Lung (tissue), 12 donors: ENCODE results near the gene TIE1. TPM values are rescaled to one million over a fixed set of nuclear protein-coding genes. Genes with fewer than 3 reads are reported as not detected.

Experiments
- ATAC-seq: fragments of 200-7000 bp; cut with Tn5 transposase; one replicate; pipeline ENCODE4 v1.9.1; 2020; ENCODE audit warnings: moderate number of reproducible peaks; ENCODE audit not compliant: insufficient read depth, low FRiP score
- DNase-seq, 3 donors: peaks; one replicate each; pipeline ENCODE4 v3.0.0-alpha.2; 2013 to 2017
- H3K27ac ChIP-seq, 2 donors: one replicate each; pipeline ENCODE4 v1.5.1; 2013; ENCODE audit warnings: mild to moderate bottlenecking in 2 of 2, moderate library complexity in 2 of 2, control low read depth in 1 of 2, inconsistent platforms in 1 of 2, low read depth in 1 of 2, low read length in 1 of 2
- H3K27me3 ChIP-seq, 3 donors: one replicate each; pipeline ENCODE4 v1.5.1; 2013; ENCODE audit warnings: low read length in 2 of 3; ENCODE audit not compliant: control insufficient read depth in 3 of 3, insufficient read depth in 3 of 3
- H3K36me3 ChIP-seq, 4 donors: one replicate each; pipeline ENCODE4 v1.5.1; 2013; ENCODE audit warnings: low read length in 4 of 4, mild to moderate bottlenecking in 1 of 4, moderate library complexity in 1 of 4; ENCODE audit not compliant: control insufficient read depth in 4 of 4, insufficient read depth in 4 of 4
- H3K4me1 ChIP-seq, 5 donors: one replicate each; pipeline ENCODE4 v1.5.1; 2013; ENCODE audit warnings: low read length in 5 of 5, mild to moderate bottlenecking in 2 of 5, moderate library complexity in 1 of 5; ENCODE audit not compliant: control insufficient read depth in 5 of 5, insufficient read depth in 5 of 5
- H3K4me3 ChIP-seq: one replicate; pipeline ENCODE4 v1.5.1; 2013; ENCODE audit warnings: mild to moderate bottlenecking, control low read depth, moderate library complexity
- H3K9ac ChIP-seq, 2 donors: one replicate each; pipeline ENCODE4 v1.5.1; 2013; ENCODE audit warnings: low read length in 2 of 2, control low read depth in 1 of 2; ENCODE audit not compliant: insufficient read depth in 1 of 2
- H3K9me3 ChIP-seq, 4 donors: one replicate each; pipeline ENCODE4 v1.5.1; 2013; ENCODE audit warnings: low read length in 3 of 4, mild to moderate bottlenecking in 1 of 4, moderate library complexity in 1 of 4; ENCODE audit not compliant: control insufficient read depth in 4 of 4, insufficient read depth in 3 of 4
- WGBS, 2 donors: extraction: QIAGEN DNeasy Blood & Tissue Kit; methylation state at CpG; one replicate each; pipeline ENCODE4 v1.1.7; 2013; 5-methylcytosine and 5-hydroxymethylcytosine counted together
- polyA plus RNA-seq, 2 donors: library from polyadenylated mRNA; stranded (reverse); fragments of 200-250 nt; gene quantifications; one replicate each; pipeline ENCODE4 v1.2.1, GENCODE V29; 2013
- total RNA-seq, 2 donors: library from RNA; depleted of rRNA in 1 of 2; stranded (reverse); fragments of >200 nt in 1 of 2; gene quantifications; one replicate each; pipeline ENCODE4 v1.2.1, GENCODE V29; 2014 to 2021
- TF ChIP-seq, protein P1 (sequence below): IDR thresholded peaks from 2 replicates; pipeline ENCODE4 v1.5.1; 2012; ENCODE audit warnings: mild to moderate bottlenecking; ENCODE audit errors: control extremely low read depth, extremely low read depth
- donor health status: control.
- donor health status: control.
- donor health status: Bipolar disorder and iron deficiency.
- donor health status: healthy.
- donor health status: DM: yes; HTN: yes; CAD: no.

Gene TIE1
- total and polyA plus RNA-seq, 4 donors: 20.5 to 133 (median 42.1) TPM

DNA sequence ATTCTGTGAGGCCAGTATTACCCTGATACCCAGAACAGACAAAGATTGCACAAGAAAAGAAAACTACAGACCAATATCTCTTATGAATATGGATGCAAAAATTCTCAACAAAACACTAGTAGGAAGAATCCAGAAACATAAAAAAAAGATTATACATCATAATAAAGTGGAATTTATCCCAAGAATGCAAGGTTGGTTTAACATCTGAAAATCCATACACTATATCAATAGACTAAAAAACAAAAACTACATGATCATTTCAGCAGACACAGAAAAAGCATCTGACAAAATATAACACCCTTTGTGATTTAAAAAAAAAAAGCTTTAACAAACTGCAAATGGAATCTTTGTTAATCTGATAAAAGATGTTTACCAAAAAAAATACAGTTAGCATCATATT, 24.6 kb downstream of the TIE1 start:
- DNase-seq (no peak), ATAC-seq (no peak)
- Histone ChIP-seq H3K4me1 (peaks cover 0 to 8% (median 0%) of the 10 kb centered on the region in 5 donors), H3K36me3 (peaks cover 0 to 4% (median 0%) of the 10 kb centered on the region in 4 donors), H3K9ac (no peak overlapping the region), H3K9me3 (peaks cover 0 to 13% (median 3%) of the 10 kb centered on the region in 4 donors), H3K27me3 (no peaks in the 10 kb centered on the region), H3K27ac (no peak overlapping the region), H3K4me3 (no peak overlapping the region)
- TF ChIP-seq, protein P1, sequence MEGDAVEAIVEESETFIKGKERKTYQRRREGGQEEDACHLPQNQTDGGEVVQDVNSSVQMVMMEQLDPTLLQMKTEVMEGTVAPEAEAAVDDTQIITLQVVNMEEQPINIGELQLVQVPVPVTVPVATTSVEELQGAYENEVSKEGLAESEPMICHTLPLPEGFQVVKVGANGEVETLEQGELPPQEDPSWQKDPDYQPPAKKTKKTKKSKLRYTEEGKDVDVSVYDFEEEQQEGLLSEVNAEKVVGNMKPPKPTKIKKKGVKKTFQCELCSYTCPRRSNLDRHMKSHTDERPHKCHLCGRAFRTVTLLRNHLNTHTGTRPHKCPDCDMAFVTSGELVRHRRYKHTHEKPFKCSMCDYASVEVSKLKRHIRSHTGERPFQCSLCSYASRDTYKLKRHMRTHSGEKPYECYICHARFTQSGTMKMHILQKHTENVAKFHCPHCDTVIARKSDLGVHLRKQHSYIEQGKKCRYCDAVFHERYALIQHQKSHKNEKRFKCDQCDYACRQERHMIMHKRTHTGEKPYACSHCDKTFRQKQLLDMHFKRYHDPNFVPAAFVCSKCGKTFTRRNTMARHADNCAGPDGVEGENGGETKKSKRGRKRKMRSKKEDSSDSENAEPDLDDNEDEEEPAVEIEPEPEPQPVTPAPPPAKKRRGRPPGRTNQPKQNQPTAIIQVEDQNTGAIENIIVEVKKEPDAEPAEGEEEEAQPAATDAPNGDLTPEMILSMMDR: no peak

GRCh38 chr1:43327549-43328292, 26.9 kb downstream of the TIE1 start:
- Histone ChIP-seq H3K4me1 (peaks cover 0 to 6% (median 0%) of the 10 kb centered on the region in 5 donors), H3K9me3 (peaks cover 0 to 13% (median 3%) of the 10 kb centered on the region in 4 donors), H3K4me3 (no peak overlapping the region), H3K36me3 (peaks cover 0 to 2% (median 0%) of the 10 kb centered on the region in 4 donors), H3K27ac (no peak overlapping the region), H3K9ac (no peak overlapping the region), H3K27me3 (no peaks in the 10 kb centered on the region)
- no peak for ATAC-seq
- 95 to 96% methylated on average over 1 of the region's 1 CpG for WGBS, 2 donors
- TF ChIP-seq, protein P1: no peak
- no peak for DNase-seq

DNA sequence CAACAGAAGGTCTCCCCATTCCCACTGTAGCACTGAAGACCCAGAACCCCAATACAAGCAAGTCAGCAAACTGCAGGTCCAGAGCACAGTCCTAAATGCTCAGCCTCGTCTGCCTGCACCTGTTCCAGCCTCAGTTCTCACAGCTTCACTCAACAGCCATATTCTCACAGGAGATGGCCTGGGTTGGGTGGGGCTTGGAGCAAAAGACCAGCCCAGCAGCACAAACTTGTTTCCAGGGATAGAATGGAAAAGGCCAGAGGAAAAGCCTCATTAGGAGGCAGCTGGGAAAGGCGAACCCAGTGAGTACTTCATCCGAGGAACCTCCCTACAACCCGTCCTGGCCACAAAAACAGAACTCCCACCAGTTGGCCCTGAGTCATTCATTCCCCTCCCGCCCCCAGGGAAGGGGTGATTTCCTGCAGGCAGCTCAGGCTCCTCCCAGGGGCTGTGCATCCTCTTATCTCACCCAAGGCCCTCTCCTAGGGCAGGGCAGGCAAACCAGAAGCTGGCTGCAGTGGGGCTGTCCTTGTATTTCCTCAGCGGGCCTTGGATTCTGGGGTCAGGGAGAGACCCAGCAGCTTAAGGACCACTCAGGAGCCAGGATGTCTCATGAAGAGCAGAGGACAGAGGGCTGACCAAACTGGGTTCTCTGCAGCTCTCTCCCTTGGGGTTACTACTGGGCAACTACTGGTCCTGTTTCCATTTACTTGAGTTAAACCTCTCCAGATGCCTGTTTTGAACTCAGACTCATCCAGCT, 29.4 kb downstream of the TIE1 start:
- ATAC-seq: peak; percentile 82
- Histone ChIP-seq H3K4me1 (peaks cover 0 to 6% (median 0%) of the 10 kb centered on the region in 5 donors), H3K9me3 (peaks cover 0 to 10% (median 2%) of the 10 kb centered on the region in 4 donors), H3K9ac (no peak overlapping the region), H3K36me3 (no peaks in the 10 kb centered on the region), H3K4me3 (peak overlapping the region; percentile 1), H3K27ac (peak overlapping the region; percentile 25 to 68), H3K27me3 (no peaks in the 10 kb centered on the region)
- peak in 2 of 3 donors; percentile 27 to 48 for DNase-seq
- TF ChIP-seq, protein P1: no peak
- 23 to 38% methylated on average over 6 of the region's 6 CpGs for WGBS, 2 donors
